Activated CD8-positive, alpha-beta T cell treated with anti-CD3 and anti-CD28 coated beads for 36 hours (primary cell): Measurements from ENCODE around the gene ZBTB5. TPM values are rescaled to one million over a fixed set of nuclear protein-coding genes. Genes with fewer than 3 reads are reported as not detected.
A peak's percentile ranks its signal among the peaks of the same experiment; 100 is the strongest.

Experiments
- ATAC-seq: fragments of 200-7000 bp; cut with Tn5 transposase; one replicate; pipeline ENCODE4 v1.10.0; 2021; ENCODE audit warnings: mild to moderate bottlenecking, moderate library complexity
- CTCF ChIA-PET: fragments of 350-600 bp; sonication (Branson Sonifier 250); formaldehyde crosslinking; loops from one replicate; lab custom pipeline; 2021; ENCODE audit warnings: antibody characterized with exemption; lab: Charles Lee
- POLR2A ChIA-PET: fragments of 350-600 bp; sonication (Branson Sonifier 250); formaldehyde crosslinking; loops from one replicate; lab custom pipeline; 2021; ENCODE audit warnings: antibody characterized with exemption; lab: Charles Lee
- DNase-seq: peaks from one replicate; pipeline ENCODE4 v3.0.0-alpha.2; 2020
- H3K27ac Mint-ChIP-seq: one replicate; pipeline ENCODE4 v1.8.0; 2021; ENCODE audit warnings: mild to moderate bottlenecking, mixed read lengths
- H3K27me3 Mint-ChIP-seq: one replicate; pipeline ENCODE4 v1.8.0; 2021; ENCODE audit warnings: mixed read lengths
- H3K36me3 Mint-ChIP-seq: one replicate; pipeline ENCODE4 v1.8.0; 2021; ENCODE audit warnings: low read depth, mixed read lengths
- H3K4me1 Mint-ChIP-seq: one replicate; pipeline ENCODE4 v1.8.0; 2021; ENCODE audit warnings: low read depth, mixed read lengths
- H3K4me3 Mint-ChIP-seq: one replicate; pipeline ENCODE4 v1.8.0; 2021; ENCODE audit warnings: mild to moderate bottlenecking, moderate library complexity, mixed read lengths
- H3K9me3 Mint-ChIP-seq: one replicate; pipeline ENCODE4 v1.8.0; 2021; ENCODE audit warnings: mixed read lengths
- CTCF ChIP-seq: fragments of 200-600 bp; IDR thresholded peaks from one replicate; pipeline ENCODE4 v1.8.0; 2022; ENCODE audit warnings: antibody characterized with exemption, mild to moderate bottlenecking
- intact Hi-C: fragments of 100-400 bp; cut with micrococcal nuclease; formaldehyde crosslinking; loops from one replicate; pipeline ENCODE4 v1.10.0; 2022
- total RNA-seq, 2 experiments: library from RNA; stranded (reverse); gene quantifications; one replicate each; pipeline ENCODE4 v1.2.3, GENCODE V29; 2021

Gene ZBTB5
- total RNA-seq, 2 experiments from 2014 or later, result 8.6 to 8.8 TPM

GRCh38 chr9:37407468-37407867 lies 57.8 kb downstream of the ZBTB5 start:
- TF ChIP-seq CTCF, result peak; percentile 24
- CTCF ChIA-PET, result interaction anchor here (0.7 to 2.3 kb wide), 6 partner anchors 9 to 535 kb away, joined by 3 to 8 read pairs (median 4); partner anchors contain the start of gene ZBTB5
- intact Hi-C loops, result no loop called here
- ATAC-seq (no peak), DNase-seq (no peak)
- Mint-ChIP-seq H3K4me3 (no peak overlapping the region), H3K36me3 (no peaks in the 10 kb centered on the region), H3K9me3 (no peaks in the 10 kb centered on the region), H3K4me1 (peaks cover 27% of the 10 kb centered on the region), H3K27ac (no peak overlapping the region), H3K27me3 (no peaks in the 10 kb centered on the region)
- POLR2A ChIA-PET, result interaction anchor here (0.6 kb wide), 1 partner anchor 51 kb away, joined by 5 read pairs; no protein-coding TSS in a partner anchor

- Mint-ChIP-seq H3K27ac (no peak overlapping the region), H3K36me3 (no peaks in the 10 kb centered on the region), H3K4me3 (no peak overlapping the region), H3K9me3 (no peaks in the 10 kb centered on the region), H3K4me1 (peaks cover 27% of the 10 kb centered on the region), H3K27me3 (no peaks in the 10 kb centered on the region)
- ChIA-PET POLR2A (no interaction called here), CTCF (interaction anchor here (0.7 to 2.3 kb wide), 7 partner anchors 9 to 534 kb away, joined by 3 to 8 read pairs (median 4); partner anchors contain the start of gene ZBTB5)
- intact Hi-C loops, result no loop called here
- DNase-seq (no peak), ATAC-seq (no peak)
- TF ChIP-seq CTCF, result no peak
These were observed 58.4 kb downstream of the ZBTB5 start for GRCh38 chr9:37406603-37407401.

- no peak for TF ChIP-seq CTCF
- Mint-ChIP-seq H3K27ac (no peak overlapping the region), H3K9me3 (no peaks in the 10 kb centered on the region), H3K4me1 (peaks cover 21% of the 10 kb centered on the region), H3K27me3 (no peaks in the 10 kb centered on the region), H3K36me3 (no peaks in the 10 kb centered on the region), H3K4me3 (no peak overlapping the region)
- CTCF ChIA-PET, result interaction anchor here (1.4 to 2.3 kb wide), 2 partner anchors 9 to 409 kb away, joined by 6 to 8 read pairs; no protein-coding TSS in a partner anchor
- POLR2A ChIA-PET, result no interaction called here
- intact Hi-C loops, result no loop called here
- DNase-seq (no peak), ATAC-seq (no peak)
These were observed 59.4 kb downstream of the ZBTB5 start for GRCh38 chr9:37405764-37406380.

- ATAC-seq (no peak), DNase-seq (no peak)
- H3K36me3 Mint-ChIP-seq, result no peaks in the 10 kb centered on the region
- no peak overlapping the region for H3K27ac Mint-ChIP-seq
- intact Hi-C loops, result no loop called here
- peaks cover 21% of the 10 kb centered on the region for H3K4me1 Mint-ChIP-seq
- no peaks in the 10 kb centered on the region for H3K9me3 Mint-ChIP-seq
- TF ChIP-seq CTCF, result no peak
- H3K27me3 Mint-ChIP-seq, result no peaks in the 10 kb centered on the region
- H3K4me3 Mint-ChIP-seq, result no peak overlapping the region
- POLR2A ChIA-PET, result no interaction called here
- CTCF ChIA-PET, result interaction anchor here (1.0 kb wide), 1 partner anchor 11 kb away, joined by 3 read pairs; no protein-coding TSS in a partner anchor
These were observed 59.9 kb downstream of the ZBTB5 start for GRCh38 chr9:37405350-37405749.

GRCh38 chr9:37404590-37404989 lies 60.7 kb downstream of the ZBTB5 start:
- no peak overlapping the region for H3K27ac Mint-ChIP-seq
- H3K4me3 Mint-ChIP-seq, result no peak overlapping the region

More at GRCh38 chr9:37404590-37404989, 60.7 kb downstream of the ZBTB5 start:
- CTCF ChIA-PET, result interaction anchor here (1.0 to 1.6 kb wide), 2 partner anchors 10 kb away, joined by 3 read pairs; no protein-coding TSS in a partner anchor
- Mint-ChIP-seq H3K27me3 (no peaks in the 10 kb centered on the region), H3K4me1 (peaks cover 17% of the 10 kb centered on the region), H3K9me3 (no peaks in the 10 kb centered on the region), H3K36me3 (no peaks in the 10 kb centered on the region)
- ATAC-seq (no peak), DNase-seq (no peak)
- intact Hi-C loops, result no loop called here
- POLR2A ChIA-PET, result no interaction called here
- no peak for TF ChIP-seq CTCF
